GM19099 (cell line): ENCODE data around the gene NOTCH2.

Experiments
- POLR2A ChIP-seq: IDR thresholded peaks from 3 replicates; pipeline ENCODE4 v1.6.1; 2011; ENCODE audit warnings: low read depth; ENCODE audit not compliant: insufficient read length; ENCODE audit errors: extremely low read depth

NOTCH2 gene

GRCh38 chr1:119966681-119967080 lies 102.8 kb downstream of the NOTCH2 start:
- TF ChIP-seq POLR2A, result no peak

- no peak for TF ChIP-seq POLR2A
These were observed 103.4 kb downstream of the NOTCH2 start for GRCh38 chr1:119966020-119966419.

- no peak for TF ChIP-seq POLR2A
These were observed 104.6 kb downstream of the NOTCH2 start for GRCh38 chr1:119964673-119965363.

GRCh38 chr1:119962296-119962968 lies 107.0 kb downstream of the NOTCH2 start:
- TF ChIP-seq POLR2A, result no peak

DNA sequence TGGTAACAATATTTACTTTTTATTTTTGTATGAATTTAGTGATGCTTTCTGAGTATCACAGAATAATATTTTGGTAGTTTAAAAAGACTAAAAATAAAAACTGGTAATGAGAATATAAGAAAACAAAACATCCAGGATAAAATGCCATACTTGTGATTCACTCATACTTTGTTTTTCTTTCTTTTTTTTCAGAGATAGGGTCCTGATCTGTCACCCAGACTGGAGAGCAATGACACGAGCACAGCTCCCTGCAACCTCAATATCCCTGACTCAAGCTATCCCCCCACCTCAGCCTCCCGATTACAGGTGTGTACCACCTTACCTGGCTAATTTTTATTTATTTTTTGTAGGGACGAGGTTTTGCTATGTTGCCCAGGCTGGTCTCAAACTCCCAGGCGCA lies 109.0 kb downstream of the NOTCH2 start:
- TF ChIP-seq POLR2A, result no peak

DNA sequence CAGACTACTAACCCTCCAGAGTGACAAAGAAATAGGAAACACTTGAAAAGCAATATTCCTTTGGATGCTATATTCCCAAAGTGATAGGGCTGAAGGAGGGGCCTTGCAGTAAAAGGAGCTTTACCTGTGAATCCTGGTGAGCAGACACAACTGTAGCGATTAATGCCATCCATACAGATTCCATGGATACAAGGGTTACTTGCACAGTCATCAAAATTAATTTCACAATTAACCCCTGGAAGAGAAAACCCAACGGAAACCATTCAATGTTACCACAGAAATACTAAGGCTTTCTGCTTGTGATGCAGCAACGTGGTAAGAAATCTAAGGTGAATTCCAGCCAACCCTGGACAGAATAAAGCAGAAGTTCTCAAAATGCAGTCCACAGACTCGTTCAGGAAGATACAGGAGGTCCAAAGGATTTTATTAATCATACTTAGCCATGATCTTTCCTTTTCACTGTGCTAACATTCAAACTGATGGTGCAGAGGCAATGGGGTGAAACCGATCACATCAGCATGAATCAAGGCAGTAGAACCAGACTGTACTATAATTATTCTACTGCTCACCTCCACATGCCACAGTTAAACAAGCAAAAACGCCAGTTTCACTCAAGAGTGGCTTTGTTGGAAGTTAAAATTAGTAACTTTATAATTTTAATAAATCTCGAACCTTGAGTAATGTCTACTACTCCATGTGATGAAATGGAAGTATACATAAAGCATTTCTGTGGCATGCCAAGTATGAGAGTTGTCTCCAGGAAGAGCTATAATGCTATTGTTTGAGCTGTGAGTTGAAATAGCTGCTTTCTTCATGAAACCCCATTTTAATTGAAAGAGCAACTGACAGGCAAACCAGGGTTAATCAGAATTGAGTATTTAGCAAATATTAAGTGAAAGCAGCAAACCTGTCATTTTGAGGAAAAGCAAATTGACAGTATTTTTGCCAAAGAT lies 109.9 kb downstream of the NOTCH2 start:
- no peak for TF ChIP-seq POLR2A

DNA sequence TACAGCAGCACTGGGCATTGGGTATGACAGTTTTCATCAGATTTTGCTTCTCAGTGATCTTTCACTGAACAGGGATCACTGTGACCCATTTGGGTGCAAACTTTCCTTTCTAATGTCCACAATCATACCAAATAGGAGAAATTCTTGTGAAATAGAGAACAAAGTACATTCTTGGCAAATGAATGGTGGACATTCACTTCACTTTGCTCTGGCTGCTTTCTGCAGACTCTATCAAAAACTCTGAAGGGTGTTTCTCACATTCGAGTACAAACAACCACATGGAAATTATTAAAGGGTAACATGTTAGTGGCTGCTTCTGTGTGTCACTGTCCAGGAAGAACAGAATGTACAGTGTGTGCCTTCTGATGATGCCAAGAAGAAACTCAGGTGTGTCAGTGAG lies 111.2 kb downstream of the NOTCH2 start:
- TF ChIP-seq POLR2A, result no peak

DNA sequence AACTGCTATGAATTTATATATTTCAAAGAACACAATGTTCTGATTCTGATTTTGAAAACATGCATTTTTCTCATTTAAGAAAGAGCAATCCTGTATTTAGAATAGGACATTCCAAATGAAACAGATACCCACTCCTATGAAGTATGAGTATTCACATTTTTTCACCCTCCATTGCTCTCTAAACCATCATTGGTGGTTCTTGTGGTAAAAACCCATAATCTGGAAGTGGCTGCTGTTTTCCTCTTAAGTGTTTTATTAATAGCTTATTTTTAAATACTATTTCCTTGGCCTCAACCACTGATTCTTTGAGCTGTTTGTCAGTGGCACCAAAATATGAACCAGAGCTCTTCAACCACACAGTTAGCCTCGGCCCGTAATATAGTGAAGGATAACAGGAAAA lies 113.2 kb downstream of the NOTCH2 start:
- TF ChIP-seq POLR2A, result no peak

DNA sequence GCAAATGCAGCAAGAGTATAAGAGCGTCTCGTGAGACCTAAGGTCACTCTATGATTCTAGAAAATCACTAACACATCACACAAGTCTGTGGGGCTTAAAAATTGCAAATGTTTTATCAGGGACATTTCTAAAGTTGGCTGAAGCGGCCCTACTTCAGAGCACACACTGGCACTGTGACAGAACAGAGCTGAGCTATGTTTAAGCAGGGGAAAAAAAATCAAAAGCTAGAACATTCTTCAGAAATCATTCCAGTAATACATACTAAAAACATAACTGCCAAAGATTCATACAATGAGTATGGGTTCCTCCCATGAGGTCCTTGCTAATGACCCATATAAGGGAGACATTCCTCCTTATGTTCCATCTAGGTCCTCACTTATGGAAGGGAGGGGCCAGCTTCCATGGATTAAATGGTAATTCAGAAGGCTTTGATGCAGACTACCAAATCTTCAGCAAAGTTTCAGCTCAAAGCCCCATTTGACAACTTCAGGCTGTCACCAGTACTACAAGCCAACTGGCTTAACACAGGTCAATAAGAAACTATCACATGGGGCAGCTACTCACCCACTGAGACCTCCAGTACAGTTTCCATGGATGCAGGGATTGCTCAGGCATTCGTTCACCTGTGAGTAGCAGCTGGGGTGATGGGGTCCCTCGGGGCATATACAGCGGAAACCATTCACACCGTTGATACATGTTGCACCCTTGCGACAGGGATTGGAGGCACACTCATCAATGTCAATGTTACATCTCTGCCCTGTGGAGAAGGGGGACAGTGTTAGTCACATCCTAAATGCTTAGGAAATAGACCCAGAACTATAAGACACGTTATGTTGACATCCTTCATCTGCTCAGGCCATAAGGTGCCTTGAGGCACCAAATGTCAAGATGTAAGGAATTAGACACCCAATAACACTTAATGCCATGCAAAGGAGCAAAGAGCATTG lies 114.7 kb downstream of the NOTCH2 start:
- TF ChIP-seq POLR2A, result no peak

- TF ChIP-seq POLR2A, result no peak
These were observed 116.0 kb downstream of the NOTCH2 start for GRCh38 chr1:119953266-119953998.

DNA sequence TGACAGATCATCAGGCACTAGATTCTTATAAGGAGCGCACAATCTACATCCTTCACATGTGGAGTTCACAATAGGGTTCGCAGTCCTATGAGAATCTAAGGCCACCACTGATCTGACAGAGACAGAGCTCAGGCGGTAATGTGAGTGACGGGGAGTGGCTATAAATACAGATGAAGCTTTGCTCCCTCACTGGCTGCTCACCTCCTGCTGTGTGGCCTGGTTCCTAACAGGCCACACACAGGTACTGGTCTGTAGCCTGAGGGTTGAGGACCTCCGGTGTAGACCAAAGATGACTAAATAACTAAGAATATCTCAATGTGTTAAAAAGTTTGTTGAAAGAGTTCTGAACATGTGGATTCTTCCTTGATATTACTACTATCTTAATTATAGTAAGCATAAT lies 117.0 kb downstream of the NOTCH2 start:
- no peak for TF ChIP-seq POLR2A

DNA sequence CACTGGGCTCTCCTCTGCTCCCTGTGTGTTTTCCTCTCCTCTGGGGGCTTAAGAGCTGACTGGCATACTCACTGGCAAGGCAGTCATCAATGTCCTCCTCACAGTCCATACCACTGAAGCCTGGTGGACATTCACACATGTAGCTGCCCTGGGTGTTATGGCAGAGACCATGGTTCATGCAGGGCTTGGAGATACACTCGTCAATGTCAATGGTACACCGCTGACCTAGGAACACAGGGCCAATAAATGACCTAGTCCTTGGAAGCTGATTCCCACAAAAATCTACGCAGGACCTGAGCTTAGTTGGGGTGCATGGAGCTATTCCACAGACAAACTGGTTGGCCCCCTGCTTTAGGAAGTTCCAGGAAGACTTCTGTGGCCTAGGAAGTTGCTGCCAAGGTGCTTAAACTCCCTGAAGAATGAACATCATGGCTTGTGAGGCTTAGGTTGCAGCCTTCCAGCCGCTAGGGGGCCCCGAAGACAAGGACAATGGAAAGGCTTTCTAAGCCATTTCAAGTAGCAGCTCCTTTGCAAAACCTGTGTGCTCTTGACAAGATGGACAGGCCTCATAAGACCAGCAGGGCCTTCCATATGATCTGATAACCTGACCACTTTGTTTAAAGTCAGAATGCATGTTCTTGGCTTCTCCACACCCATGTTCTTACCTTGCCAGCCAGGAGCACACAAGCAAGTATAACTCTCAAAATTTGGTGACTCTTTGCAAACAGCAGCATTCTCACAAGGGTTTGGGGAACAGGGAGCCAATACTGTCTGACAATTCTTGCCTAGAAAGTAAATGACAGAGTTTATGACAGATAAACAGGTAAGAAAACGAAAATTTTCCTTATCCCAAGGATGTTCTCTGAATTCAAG lies 120.9 kb downstream of the NOTCH2 start:
- TF ChIP-seq POLR2A, result no peak

GRCh38 chr1:119947468-119947867 lies 122.0 kb downstream of the NOTCH2 start:
- no peak for TF ChIP-seq POLR2A
